HG03442 (cell line): Measurements from ENCODE around the gene USP9X.
A peak's percentile ranks its signal among the peaks of the same experiment; 100 is the strongest.
"Not testable (repeated sequence)": the region's sequence is repeated elsewhere in the genome, so short reads cannot be mapped to it uniquely, and the experiment has no call there.

Experiments
- ATAC-seq: cut with Tn5 transposase; IDR thresholded peaks from one replicate; pipeline ENCODE4 v1.9.1; 2021; ENCODE audit warnings: mild to moderate bottlenecking, moderate library complexity; ENCODE audit not compliant: unreplicated experiment

Gene USP9X

GRCh38 chrX:41085878-41086626 is 807 bp downstream of the USP9X start:
- ATAC-seq = no peak

- ATAC-seq = no peak
These were observed 1.3 kb downstream of the USP9X start for GRCh38 chrX:41086627-41086932.

GRCh38 chrX:41087201-41087600 is 2.0 kb downstream of the USP9X start:
- no peak for ATAC-seq

- no peak for ATAC-seq
These were observed 5.5 kb downstream of the USP9X start for GRCh38 chrX:41090568-41091238.

- no peak for ATAC-seq
These were observed 7.5 kb downstream of the USP9X start for GRCh38 chrX:41092776-41093175.

- ATAC-seq = no peak
These were observed 9.9 kb downstream of the USP9X start for GRCh38 chrX:41095174-41095573.

GRCh38 chrX:41095908-41096307 is 10.7 kb downstream of the USP9X start:
- ATAC-seq = no peak

GRCh38 chrX:41096339-41096955 is 11.2 kb downstream of the USP9X start:
- ATAC-seq = no peak

GRCh38 chrX:41097326-41097725 is 12.1 kb downstream of the USP9X start:
- no peak for ATAC-seq

- no peak for ATAC-seq
These were observed 15.0 kb downstream of the USP9X start for GRCh38 chrX:41100200-41100599.

GRCh38 chrX:41100819-41101218 is 15.6 kb downstream of the USP9X start:
- ATAC-seq = no peak

GRCh38 chrX:41105005-41105404 is 19.8 kb downstream of the USP9X start:
- ATAC-seq = no peak

GRCh38 chrX:41106257-41106656 is 21.0 kb downstream of the USP9X start:
- ATAC-seq = not testable (repeated sequence)

GRCh38 chrX:41108007-41108406 is 22.8 kb downstream of the USP9X start:
- no peak for ATAC-seq

- ATAC-seq = no peak
These were observed 23.4 kb downstream of the USP9X start for GRCh38 chrX:41108463-41109205.

GRCh38 chrX:41110801-41111625 is 25.8 kb downstream of the USP9X start:
- ATAC-seq = no peak

GRCh38 chrX:41115104-41115425 is 29.8 kb downstream of the USP9X start:
- not testable (repeated sequence) for ATAC-seq

- peak; percentile 74 for ATAC-seq
These were observed 31.7 kb downstream of the USP9X start for GRCh38 chrX:41116948-41117347.

GRCh38 chrX:41118156-41118555 is 32.9 kb downstream of the USP9X start:
- ATAC-seq = no peak

- ATAC-seq = no peak
These were observed 34.6 kb downstream of the USP9X start for GRCh38 chrX:41119803-41120202.

GRCh38 chrX:41121766-41122165 is 36.5 kb downstream of the USP9X start:
- ATAC-seq = no peak
